PFSK-1 (cell line): ENCODE results near the gene DCAF15.

ENCODE experiments used
- FOXP2 ChIP-seq: optimal IDR thresholded peaks from 2 replicates; pipeline ENCODE3; 2011; ENCODE audit warnings: borderline replicate concordance, control low read depth, inconsistent platforms; ENCODE audit not compliant: insufficient read depth; ENCODE audit errors: extremely low read length, extremely low read depth
- POLR2AphosphoS5 ChIP-seq: IDR thresholded peaks from 2 replicates; pipeline ENCODE4 v1.6.1; 2012; ENCODE audit warnings: low read depth, mild to moderate bottlenecking, control low read depth, low read length, moderate library complexity
- REST ChIP-seq, 2 experiments: IDR thresholded peaks; 2 replicates each; pipeline versions ENCODE4 v1.6.1 to v1.8.0; 2011 to 2012; ENCODE audit warnings: low read depth in 2 of 2, low read length in 2 of 2, control low read depth in 1 of 2, inconsistent platforms in 1 of 2, mild to moderate bottlenecking in 1 of 2, moderate library complexity in 1 of 2; ENCODE audit not compliant: insufficient read depth in 1 of 2
- SIN3A ChIP-seq: IDR thresholded peaks from 2 replicates; pipeline ENCODE4 v1.6.1; 2012; ENCODE audit warnings: mild to moderate bottlenecking, low read length, moderate library complexity, borderline replicate concordance; ENCODE audit not compliant: insufficient read depth
- TAF1 ChIP-seq: IDR thresholded peaks from 2 replicates; pipeline ENCODE4 v1.6.1; 2012; ENCODE audit warnings: low read length, control low read depth, borderline replicate concordance; ENCODE audit not compliant: insufficient read depth

Gene DCAF15

GRCh38 chr19:13978351-13979243, 26.3 kb downstream of the DCAF15 start:
- TF ChIP-seq POLR2AphosphoS5 (no peak), SIN3A (no peak), TAF1 (no peak), FOXP2 (no peak), REST (IDR thresholded peaks at IDR 0.05; ENCODE audit: insufficient read depth in 1 of 2, low read depth in 2 of 2, low read length in 2 of 2) (no peak)

- TF ChIP-seq FOXP2: no peak
- no peak for TF ChIP-seq POLR2AphosphoS5
- no peak for TF ChIP-seq TAF1
- no peak for TF ChIP-seq SIN3A
- TF ChIP-seq REST (IDR thresholded peaks at IDR 0.05; ENCODE audit: insufficient read depth in 1 of 2, low read depth in 2 of 2, low read length in 2 of 2): no peak
Measured at GRCh38 chr19:13979244-13979615, 26.9 kb downstream of the DCAF15 start.

DNA sequence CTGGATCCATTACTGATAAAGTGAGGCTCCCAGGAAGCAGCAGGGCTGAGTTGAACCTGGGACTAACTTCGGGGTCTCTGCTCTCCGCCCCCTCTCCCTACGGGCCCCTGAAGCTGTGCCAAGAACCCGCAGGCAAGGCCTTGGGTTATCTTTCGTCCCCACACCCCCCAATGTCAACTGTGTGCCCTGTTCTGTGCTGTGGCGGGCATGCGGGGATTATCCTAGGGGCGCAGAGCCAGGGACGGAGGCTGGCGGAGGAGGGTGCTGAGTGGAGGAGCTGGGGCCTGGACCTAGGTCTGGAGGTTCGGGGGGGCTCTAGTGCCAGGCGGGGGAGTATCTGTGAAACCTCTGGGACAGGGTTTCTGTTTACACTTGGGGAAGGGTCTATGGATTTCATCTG, 27.4 kb downstream of the DCAF15 start:
- no peak for TF ChIP-seq FOXP2
- TF ChIP-seq POLR2AphosphoS5: no peak
- no peak for TF ChIP-seq SIN3A
- no peak for TF ChIP-seq REST (IDR thresholded peaks at IDR 0.05; ENCODE audit: insufficient read depth in 1 of 2, low read depth in 2 of 2, low read length in 2 of 2)
- no peak for TF ChIP-seq TAF1

DNA sequence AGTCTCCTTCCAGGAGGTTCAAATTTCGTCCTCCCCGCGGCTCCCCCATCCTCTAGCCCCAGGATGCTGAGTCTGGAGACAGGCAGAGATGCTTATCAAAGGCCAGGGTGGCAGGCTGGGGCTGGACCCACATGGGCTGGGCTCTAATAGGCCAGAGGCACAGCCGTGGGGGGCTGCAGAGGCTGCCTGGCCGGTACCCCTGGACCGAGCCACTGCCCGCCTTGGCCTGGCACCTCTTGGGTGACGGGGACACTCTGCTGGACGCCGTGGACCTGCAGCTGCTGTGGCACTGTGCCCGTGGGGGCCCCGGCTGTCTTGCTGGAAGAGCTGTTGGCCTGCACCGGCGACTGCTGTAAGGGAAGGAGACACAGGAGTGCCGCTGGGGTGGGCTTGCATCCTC, 28.0 kb downstream of the DCAF15 start:
- TF ChIP-seq FOXP2 (no peak), REST (IDR thresholded peaks at IDR 0.05; ENCODE audit: insufficient read depth in 1 of 2, low read depth in 2 of 2, low read length in 2 of 2) (no peak), TAF1 (no peak), POLR2AphosphoS5 (no peak), SIN3A (no peak)
